Endothelial cell of umbilical vein (primary cell): Measurements from ENCODE around the gene VIPR2. TPM values are rescaled to one million over a fixed set of nuclear protein-coding genes. Genes with fewer than 3 reads are reported as not detected.

ENCODE experiments used
- BruUV-seq: library from RNA; stranded (reverse); fragments of 400-500 nt; replicated peaks from 2 replicates; lab custom pipeline; 2021; lab: Mats Ljungman, UMichigan
- CTCF ChIA-PET: fragments of 300-600, 350-600 bp; sonication (Branson Sonifier 250); formaldehyde crosslinking; loops from one replicate; lab custom pipeline; 2021; ENCODE audit warnings: antibody characterized with exemption, inconsistent platforms; lab: Charles Lee
- POLR2A ChIA-PET: fragments of 300-600, 350-600 bp; sonication (Branson Sonifier 250); formaldehyde crosslinking; loops from one replicate; lab custom pipeline; 2021; ENCODE audit warnings: antibody characterized with exemption, inconsistent platforms; lab: Charles Lee
- DNase-seq: peaks from one replicate; pipeline ENCODE4 v3.0.0-alpha.2; 2011; ENCODE audit warnings: low read depth, low spot score
- FAIRE-seq: peaks from 2 replicates; lab custom pipeline; 2011; peaks lifted over from hg19 to GRCh38; lab: Jason Lieb, UNC
- H2AFZ ChIP-seq: 2 replicates; pipeline ENCODE4 v1.6.0; 2012; ENCODE audit warnings: low read depth, low read length, control low read depth, inconsistent platforms
- H3K27ac ChIP-seq: 2 replicates; pipeline ENCODE4 v1.5.1; 2011; ENCODE audit warnings: low read depth, mild to moderate bottlenecking, control low read depth, low read length, moderate library complexity; ENCODE audit not compliant: insufficient read depth
- H3K27me3 ChIP-seq, 2 experiments: 2 replicates each; pipeline versions ENCODE4 v1.6.0 to v1.6.1; 2011; ENCODE audit warnings: low read length in 2 of 2, mixed read lengths in 1 of 2; ENCODE audit not compliant: control insufficient read depth in 2 of 2, insufficient read depth in 2 of 2
- H3K36me3 ChIP-seq, 2 experiments: 2 replicates in 1 of 2; 3 replicates in 1 of 2; pipeline ENCODE4 v1.5.1; 2011; ENCODE audit warnings: low read length in 2 of 2, mild to moderate bottlenecking in 1 of 2, moderate library complexity in 1 of 2; ENCODE audit not compliant: control insufficient read depth in 2 of 2, insufficient read depth in 2 of 2; ENCODE audit errors: extremely low read depth in 1 of 2
- H3K4me1 ChIP-seq: 3 replicates; pipeline ENCODE4 v1.5.1; 2011; ENCODE audit warnings: mild to moderate bottlenecking, low read length; ENCODE audit not compliant: control insufficient read depth, insufficient read depth; ENCODE audit errors: extremely low read depth
- H3K4me2 ChIP-seq: 2 replicates; pipeline ENCODE4 v1.6.1; 2011; ENCODE audit warnings: low read length, control low read depth, mixed read lengths; ENCODE audit not compliant: insufficient read depth
- H3K4me3 ChIP-seq, 3 experiments: fragments of 200-600 bp in 1 of 3; sonication (generic), shearing (Covaris generic) in 1 of 3; replicated peaks in 1 of 3; 2 replicates each; pipeline ENCODE4 v1.5.1; 2011 to 2016; ENCODE audit warnings: control low read depth in 3 of 3, low read length in 3 of 3, mild to moderate bottlenecking in 2 of 3, inconsistent platforms in 1 of 3, low read depth in 1 of 3, moderate library complexity in 1 of 3; ENCODE audit not compliant: insufficient read depth in 1 of 3
- H3K79me2 ChIP-seq: 2 replicates; pipeline ENCODE4 v1.6.0; 2012; ENCODE audit warnings: low read length, inconsistent platforms; ENCODE audit not compliant: control insufficient read depth, insufficient read depth
- H3K9ac ChIP-seq: replicated peaks from 2 replicates; pipeline ENCODE3; 2011; ENCODE audit warnings: low read length, control low read depth; ENCODE audit not compliant: insufficient read depth; ENCODE audit errors: extremely low read depth
- H3K9me1 ChIP-seq: replicated peaks from 3 replicates; pipeline ENCODE4 v1.6.0; 2011; ENCODE audit warnings: mild to moderate bottlenecking, low read length; ENCODE audit not compliant: control insufficient read depth, insufficient read depth; ENCODE audit errors: extremely low read depth
- H3K9me3 ChIP-seq: replicated peaks from 2 replicates; pipeline ENCODE4 v1.5.1; 2012; ENCODE audit warnings: low read length, inconsistent platforms; ENCODE audit not compliant: control insufficient read depth, insufficient read depth
- H4K20me1 ChIP-seq: replicated peaks from 2 replicates; pipeline ENCODE3; 2011; ENCODE audit warnings: mild to moderate bottlenecking, low read length; ENCODE audit not compliant: control insufficient read depth, insufficient read depth; ENCODE audit errors: extremely low read depth
- FOS ChIP-seq: IDR thresholded peaks from 2 replicates; pipeline ENCODE4 v1.6.1; 2011; ENCODE audit warnings: mild to moderate bottlenecking, low read length, moderate library complexity, borderline replicate concordance; ENCODE audit not compliant: insufficient read depth
- GATA2 ChIP-seq: IDR thresholded peaks from 2 replicates; pipeline ENCODE4 v1.7.0; 2011; ENCODE audit warnings: low read depth, mild to moderate bottlenecking, moderate library complexity, mixed read lengths, low read length; ENCODE audit not compliant: insufficient read length, insufficient read depth
- JUN ChIP-seq: IDR thresholded peaks from 2 replicates; pipeline ENCODE4 v1.6.1; 2011; ENCODE audit warnings: borderline replicate concordance, low read depth; ENCODE audit not compliant: insufficient read length, insufficient read depth
- MAX ChIP-seq: IDR thresholded peaks from 2 replicates; pipeline ENCODE4 v1.6.1; 2011; ENCODE audit not compliant: insufficient read depth, insufficient read length
- MYC ChIP-seq: IDR thresholded peaks from one replicate; pipeline ENCODE4 v1.6.1; 2011; ENCODE audit warnings: mild to moderate bottlenecking, low read depth, low read length
- POLR2A ChIP-seq: IDR thresholded peaks from 2 replicates; pipeline ENCODE4 v1.6.1; 2012; ENCODE audit warnings: low read depth, mild to moderate bottlenecking, control low read depth, low read length
- POLR2AphosphoS5 ChIP-seq: IDR thresholded peaks from 2 replicates; pipeline ENCODE4 v1.6.1; 2012; ENCODE audit warnings: low read depth, mild to moderate bottlenecking, control low read depth, low read length, moderate library complexity; ENCODE audit not compliant: insufficient read depth
- dilution Hi-C: fragments of 300-500 bp; cut with MboI; formaldehyde crosslinking; loops from one replicate; pipeline ENCODE4 v1.15.0; 2019; ENCODE audit warnings: low sequenced_read_pairs; ENCODE audit not compliant: extremely low pct_ligation_motif_present
- intact Hi-C: fragments of 100-400 bp; cut with micrococcal nuclease; formaldehyde crosslinking; loops from one replicate; pipeline ENCODE4 v1.10.0; 2022
- polyA plus RNA-seq, 4 experiments: library from polyadenylated mRNA; depleted of rRNA in 3 of 4; stranded (reverse) in 3 of 4; unstranded in 1 of 4; fragments of >200 nt; gene quantifications; 2 replicates each; pipeline versions ENCODE4 v1.2.1 to v1.2.3, GENCODE V29; 2011 to 2012; ENCODE audit warnings: missing spikeins in 1 of 4
- total RNA-seq: library from RNA; stranded (reverse); gene quantifications from 2 replicates; pipeline ENCODE4 v1.2.3, GENCODE V29; 2021

The VIPR2 gene
- total and polyA plus RNA-seq, 2 donors (not counting 3 experiments of a cell fraction or from before 2014, with no cell fraction given), result not detected

DNA sequence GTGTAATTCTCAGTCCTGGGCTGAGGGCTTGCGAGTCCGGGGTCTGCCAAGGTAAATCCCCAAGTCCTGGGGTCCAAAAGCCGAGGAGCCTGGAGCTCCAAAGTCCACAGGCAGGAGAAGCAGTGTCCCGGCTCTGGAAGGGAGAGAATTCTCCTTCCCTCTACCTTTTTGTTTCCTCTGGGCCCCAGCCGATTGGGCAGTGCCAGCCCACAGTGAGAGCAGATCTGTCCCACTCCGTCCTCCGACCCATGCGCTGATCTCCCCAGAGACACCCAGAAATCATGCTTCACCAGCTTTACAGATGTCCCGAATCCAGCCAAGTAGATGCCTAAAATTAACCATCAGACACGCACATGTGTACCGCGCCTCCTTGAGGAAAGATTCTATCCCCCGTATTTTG lies 8.1 kb upstream of the VIPR2 start:
- POLR2A ChIA-PET, result no interaction called here
- TF ChIP-seq POLR2A (no peak), MYC (no peak)
- no peaks in the 10 kb centered on the region for H3K79me2 ChIP-seq
- no peak overlapping the region for H2AFZ ChIP-seq
- H3K27ac ChIP-seq, result no peak overlapping the region
- H3K4me1 ChIP-seq, result no peaks in the 10 kb centered on the region
- no peak overlapping the region for H3K9ac ChIP-seq
- no peaks in the 10 kb centered on the region for H3K27me3 ChIP-seq
- no peak overlapping the region for H3K4me3 ChIP-seq
- H3K4me2 ChIP-seq, result no peak overlapping the region
- intact Hi-C loops (no loop called here), dilution Hi-C loops (no loop called here)
- DNase-seq (no peak), FAIRE-seq (no peak)
- BruUV-seq, result no TSS peak
- no peaks in the 10 kb centered on the region for H3K9me1 ChIP-seq
- no peaks in the 10 kb centered on the region for H3K9me3 ChIP-seq
- CTCF ChIA-PET, result no interaction called here
- H3K36me3 ChIP-seq, result no peaks in the 10 kb centered on the region
- H4K20me1 ChIP-seq, result no peaks in the 10 kb centered on the region

DNA sequence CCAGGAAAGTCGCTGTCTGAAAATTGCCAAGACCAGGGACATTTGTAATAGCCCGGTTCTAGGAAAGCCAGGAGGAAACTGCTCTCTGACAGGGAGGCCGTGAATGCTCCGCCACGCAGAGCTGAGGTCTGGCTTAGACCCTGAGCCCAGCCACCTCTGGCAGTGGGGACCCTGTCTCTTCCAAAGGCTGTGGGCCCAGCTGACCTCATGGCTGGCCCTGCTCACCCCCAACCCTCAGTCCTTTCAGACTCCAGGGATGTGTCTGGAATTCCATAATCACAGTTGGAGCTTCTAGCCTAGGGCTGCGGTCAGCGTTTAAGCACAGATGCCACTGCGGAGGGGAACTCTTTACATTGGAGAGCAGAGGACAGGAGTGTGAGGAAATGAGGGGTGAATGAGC lies 6.6 kb upstream of the VIPR2 start:
- Histone ChIP-seq H3K4me3 (no peak overlapping the region), H2AFZ (no peak overlapping the region), H3K79me2 (no peaks in the 10 kb centered on the region), H4K20me1 (no peaks in the 10 kb centered on the region), H3K27me3 (no peaks in the 10 kb centered on the region), H3K36me3 (no peaks in the 10 kb centered on the region), H3K4me2 (no peak overlapping the region), H3K4me1 (no peaks in the 10 kb centered on the region), H3K9me3 (no peaks in the 10 kb centered on the region), H3K9me1 (no peaks in the 10 kb centered on the region), H3K27ac (no peak overlapping the region), H3K9ac (no peak overlapping the region)
- BruUV-seq, result no TSS peak
- ChIA-PET POLR2A (no interaction called here), CTCF (no interaction called here)
- FAIRE-seq, result no peak
- intact Hi-C loops (no loop called here), dilution Hi-C loops (no loop called here)
- no peak for DNase-seq
- TF ChIP-seq POLR2AphosphoS5 (no peak), MAX (no peak), POLR2A (no peak), MYC (no peak), JUN (no peak), GATA2 (no peak), FOS (no peak)
